PC-3 (cell line): Measurements from ENCODE around the gene ERH. TPM values are rescaled to one million over a fixed set of nuclear protein-coding genes. Genes with fewer than 3 reads are reported as not detected.

ENCODE experiments used
- ATAC-seq: fragments of 200-7000 bp; cut with Tn5 transposase; 2 replicates; pipeline ENCODE4 v1.9.1; 2020; ENCODE audit warnings: mild to moderate bottlenecking, moderate library complexity
- BruUV-seq: library from RNA; stranded (reverse); fragments of 400-500 nt; replicated peaks from 2 replicates; lab custom pipeline; 2021; lab: Mats Ljungman, UMichigan
- CTCF ChIA-PET: fragments of 300-600 bp; sonication (Branson Sonifier 250); formaldehyde crosslinking; loops from one replicate; lab custom pipeline; 2022; ENCODE audit warnings: antibody characterized with exemption; lab: Charles Lee
- POLR2A ChIA-PET: fragments of 300-600 bp; sonication (Branson Sonifier 250); formaldehyde crosslinking; loops from one replicate; lab custom pipeline; 2022; ENCODE audit warnings: antibody characterized with exemption; ENCODE audit not compliant: unreplicated experiment; lab: Charles Lee
- DNase-seq: peaks from one replicate; pipeline ENCODE4 v3.0.0-alpha.2; 2015
- H2AFZ ChIP-seq: fragments of 300-600 bp; sonication (generic); 2 replicates; pipeline ENCODE4 v1.6.0; 2016; ENCODE audit warnings: antibody characterized with exemption, low read length
- H3F3A ChIP-seq: fragments of 300-600 bp; sonication (generic); one replicate; pipeline ENCODE4 v1.6.0; 2017; ENCODE audit warnings: antibody characterized with exemption, low read length, control low read depth, mild to moderate bottlenecking; ENCODE audit not compliant: unreplicated experiment
- H3K27ac ChIP-seq: fragments of 300-600 bp; sonication (generic); 2 replicates; pipeline ENCODE4 v1.5.1; 2016; ENCODE audit warnings: mild to moderate bottlenecking, low read length
- H3K27me3 ChIP-seq: fragments of 300-600 bp; sonication (generic); 2 replicates; pipeline ENCODE4 v1.6.1; 2016; ENCODE audit warnings: low read length, mixed read lengths
- H3K36me3 ChIP-seq: fragments of 300-600 bp; sonication (generic); 2 replicates; pipeline ENCODE4 v1.6.1; 2016; ENCODE audit warnings: low read depth, mixed run types, low read length, mixed read lengths
- H3K4me1 ChIP-seq: fragments of 300-600 bp; sonication (generic); 2 replicates; pipeline ENCODE4 v1.5.1; 2016; ENCODE audit warnings: low read length; ENCODE audit not compliant: insufficient read depth
- H3K4me2 ChIP-seq: fragments of 300-600 bp; sonication (generic); 2 replicates; pipeline ENCODE4 v1.6.0; 2016; ENCODE audit warnings: low read length
- H3K4me3 ChIP-seq: fragments of 300-600 bp; sonication (generic); 2 replicates; pipeline ENCODE4 v1.5.1; 2016; ENCODE audit warnings: mild to moderate bottlenecking, low read length, mixed read lengths
- H3K79me2 ChIP-seq: fragments of 300-600 bp; sonication (generic); 2 replicates; pipeline ENCODE4 v1.6.1; 2017; ENCODE audit warnings: low read length, mixed read lengths
- H3K9ac ChIP-seq: fragments of 300-600 bp; sonication (generic); 2 replicates; pipeline ENCODE4 v1.6.0; 2016; ENCODE audit warnings: mild to moderate bottlenecking, low read length
- H3K9me2 ChIP-seq: fragments of 300-600 bp; sonication (generic); replicated peaks from 2 replicates; pipeline ENCODE4 v1.6.1; 2016; ENCODE audit warnings: mixed run types, low read length, mixed read lengths
- H3K9me3 ChIP-seq: fragments of 300-600 bp; sonication (generic); 2 replicates; pipeline ENCODE4 v1.6.1; 2016; ENCODE audit warnings: low read length, mixed read lengths
- H4K20me1 ChIP-seq: fragments of 300-600 bp; sonication (generic); 2 replicates; pipeline ENCODE4 v1.6.1; 2016; ENCODE audit warnings: low read length, mixed read lengths
- CTCF ChIP-seq: fragments of 300-600 bp; sonication (generic); conservative IDR thresholded peaks from 2 replicates; pipeline ENCODE4 v1.5.1; 2017; ENCODE audit warnings: antibody characterized with exemption, low read depth, mild to moderate bottlenecking, low read length
- EZH2 ChIP-seq: fragments of 300-600 bp; sonication (generic); IDR thresholded peaks from one replicate; pipeline ENCODE4 v1.6.1; 2017; ENCODE audit warnings: antibody characterized with exemption, mild to moderate bottlenecking, low read length; ENCODE audit not compliant: unreplicated experiment
- EZH2phosphoT487 ChIP-seq: fragments of 300-600 bp; sonication (generic); IDR thresholded peaks from 2 replicates; pipeline ENCODE4 v1.6.1; 2018; ENCODE audit warnings: mild to moderate bottlenecking, antibody characterized with exemption, low read length, borderline replicate concordance
- intact Hi-C: fragments of 100-400 bp; cut with micrococcal nuclease; formaldehyde crosslinking; loops from 2 replicates; pipeline ENCODE4 v1.9.0; 2023
- total RNA-seq: library from RNA; depleted of rRNA; stranded (reverse); fragments of >200 nt; gene quantifications from 2 replicates; pipeline ENCODE4 v1.2.3, GENCODE V29; 2014

The ERH gene
- total RNA-seq, 1 experiment from 2014 or later, result 128 TPM

GRCh38 chr14:69404478-69404877 is 6.4 kb upstream of the ERH start:
- TF ChIP-seq EZH2phosphoT487, result no peak
- no peak for TF ChIP-seq CTCF
- TF ChIP-seq EZH2, result no peak
- no peaks in the 10 kb centered on the region for H3F3A ChIP-seq
- no peaks in the 10 kb centered on the region for H3K27me3 ChIP-seq
- H3K9ac ChIP-seq, result no peak overlapping the region
- ATAC-seq (no peak), DNase-seq (no peak)
- no TSS peak for BruUV-seq
- H2AFZ ChIP-seq, result no peak overlapping the region
- peaks cover 53% of the 10 kb centered on the region for H4K20me1 ChIP-seq
- H3K79me2 ChIP-seq, result peaks cover 100% of the 10 kb centered on the region
- no peaks in the 10 kb centered on the region for H3K9me2 ChIP-seq
- H3K4me3 ChIP-seq, result no peak overlapping the region
- CTCF ChIA-PET, result no interaction called here
- intact Hi-C loops, result no loop called here
- no peak overlapping the region for H3K4me2 ChIP-seq
- POLR2A ChIA-PET, result no interaction called here
- peaks cover 6% of the 10 kb centered on the region; the same call in 1 of the 2 replicates for H3K36me3 ChIP-seq
- no peak overlapping the region for H3K27ac ChIP-seq
- peaks cover 12% of the 10 kb centered on the region for H3K4me1 ChIP-seq
- H3K9me3 ChIP-seq, result no peaks in the 10 kb centered on the region

- H3K36me3 ChIP-seq, result peaks cover 6% of the 10 kb centered on the region; the same call in 1 of the 2 replicates
- peaks cover 98% of the 10 kb centered on the region for H3K79me2 ChIP-seq
- peak overlapping the region; percentile 98 for H3K9ac ChIP-seq
- peak overlapping the region; percentile 91 for H3K4me2 ChIP-seq
- peaks cover 62% of the 10 kb centered on the region for H4K20me1 ChIP-seq
- BruUV-seq, result no TSS peak
- ATAC-seq (no peak), DNase-seq (no peak)
- ChIA-PET CTCF (no interaction called here), POLR2A (no interaction called here)
- no peaks in the 10 kb centered on the region for H3K9me2 ChIP-seq
- H3K27me3 ChIP-seq, result no peaks in the 10 kb centered on the region
- H3K4me1 ChIP-seq, result peaks cover 17% of the 10 kb centered on the region
- H3K27ac ChIP-seq, result no peak overlapping the region
- intact Hi-C loops, result no loop called here
- H3K9me3 ChIP-seq, result no peaks in the 10 kb centered on the region
- H3F3A ChIP-seq, result no peaks in the 10 kb centered on the region
- peak overlapping the region; percentile 91 for H3K4me3 ChIP-seq
- no peak for TF ChIP-seq CTCF
- no peak for TF ChIP-seq EZH2phosphoT487
- no peak for TF ChIP-seq EZH2
- no peak overlapping the region for H2AFZ ChIP-seq
Observed at GRCh38 chr14:69401841-69402240, 3.7 kb upstream of the ERH start.

- peaks cover 17% of the 10 kb centered on the region for H3K36me3 ChIP-seq
- H3K9ac ChIP-seq, result peak overlapping the region; percentile 98
- no peaks in the 10 kb centered on the region for H3K27me3 ChIP-seq
- ChIA-PET POLR2A (no interaction called here), CTCF (no interaction called here)
- no peak for TF ChIP-seq CTCF
- TF ChIP-seq EZH2phosphoT487, result no peak
- no peak for TF ChIP-seq EZH2
- no peak for ATAC-seq
- H2AFZ ChIP-seq, result no peak overlapping the region
- BruUV-seq, result no TSS peak
- H3K79me2 ChIP-seq, result peaks cover 98% of the 10 kb centered on the region
- no peak for DNase-seq
- H3F3A ChIP-seq, result no peaks in the 10 kb centered on the region
- H3K27ac ChIP-seq, result no peak overlapping the region
- peaks cover 71% of the 10 kb centered on the region for H4K20me1 ChIP-seq
- H3K9me3 ChIP-seq, result no peaks in the 10 kb centered on the region
- H3K9me2 ChIP-seq, result no peaks in the 10 kb centered on the region
- H3K4me3 ChIP-seq, result peak overlapping the region; percentile 91
- H3K4me2 ChIP-seq, result peak overlapping the region; percentile 91
- H3K4me1 ChIP-seq, result peaks cover 34% of the 10 kb centered on the region
- intact Hi-C loops, result no loop called here
Observed at GRCh38 chr14:69400154-69400553, 2.1 kb upstream of the ERH start.
